Lung (tissue), 16 donors: Measurements from ENCODE around the gene GSTT2B. TPM values are rescaled to one million over a fixed set of nuclear protein-coding genes. Genes with fewer than 3 reads are reported as not detected.
"Not testable (repeated sequence)": the region's sequence is repeated elsewhere in the genome, so short reads cannot be mapped to it uniquely, and the experiment has no call there.

Experiments
- ATAC-seq: fragments of 200-7000 bp; cut with Tn5 transposase; one replicate; pipeline ENCODE4 v1.9.1; 2020; ENCODE audit warnings: moderate number of reproducible peaks; ENCODE audit not compliant: insufficient read depth, low FRiP score
- DNase-seq, 3 donors: peaks; one replicate each; pipeline ENCODE4 v3.0.0-alpha.2; 2013 to 2017
- H3K27ac ChIP-seq, 2 donors: one replicate each; pipeline ENCODE4 v1.5.1; 2013; ENCODE audit warnings: mild to moderate bottlenecking in 2 of 2, moderate library complexity in 2 of 2, control low read depth in 1 of 2, inconsistent platforms in 1 of 2, low read depth in 1 of 2, low read length in 1 of 2
- H3K27me3 ChIP-seq, 3 donors: one replicate each; pipeline ENCODE4 v1.5.1; 2013; ENCODE audit warnings: low read length in 2 of 3; ENCODE audit not compliant: control insufficient read depth in 3 of 3, insufficient read depth in 3 of 3
- H3K36me3 ChIP-seq, 4 donors: one replicate each; pipeline ENCODE4 v1.5.1; 2013; ENCODE audit warnings: low read length in 4 of 4, mild to moderate bottlenecking in 1 of 4, moderate library complexity in 1 of 4; ENCODE audit not compliant: control insufficient read depth in 4 of 4, insufficient read depth in 4 of 4
- H3K4me1 ChIP-seq, 5 donors: one replicate each; pipeline ENCODE4 v1.5.1; 2013; ENCODE audit warnings: low read length in 5 of 5, mild to moderate bottlenecking in 2 of 5, moderate library complexity in 1 of 5; ENCODE audit not compliant: control insufficient read depth in 5 of 5, insufficient read depth in 5 of 5
- H3K4me3 ChIP-seq: one replicate; pipeline ENCODE4 v1.5.1; 2013; ENCODE audit warnings: mild to moderate bottlenecking, control low read depth, moderate library complexity
- H3K9ac ChIP-seq, 2 donors: one replicate each; pipeline ENCODE4 v1.5.1; 2013; ENCODE audit warnings: low read length in 2 of 2, control low read depth in 1 of 2; ENCODE audit not compliant: insufficient read depth in 1 of 2
- H3K9me3 ChIP-seq, 4 donors: one replicate each; pipeline ENCODE4 v1.5.1; 2013; ENCODE audit warnings: low read length in 3 of 4, mild to moderate bottlenecking in 1 of 4, moderate library complexity in 1 of 4; ENCODE audit not compliant: control insufficient read depth in 4 of 4, insufficient read depth in 3 of 4
- WGBS, 2 donors: extraction: QIAGEN DNeasy Blood & Tissue Kit; methylation state at CpG; one replicate each; pipeline ENCODE4 v1.1.7; 2013; 5-methylcytosine and 5-hydroxymethylcytosine counted together
- long read RNA-seq, 5 donors: transcript quantifications; one replicate each; lab custom pipeline, GENCODE V29; 2026
- polyA plus RNA-seq, 2 donors: library from polyadenylated mRNA; stranded (reverse); fragments of 200-250 nt; gene quantifications; one replicate each; pipeline ENCODE4 v1.2.1, GENCODE V29; 2013
- total RNA-seq, 2 donors: library from RNA; depleted of rRNA in 1 of 2; stranded (reverse); fragments of >200 nt in 1 of 2; gene quantifications; one replicate each; pipeline ENCODE4 v1.2.1, GENCODE V29; 2014 to 2021
- TF ChIP-seq, protein P1 (sequence below): IDR thresholded peaks from 2 replicates; pipeline ENCODE4 v1.5.1; 2012; ENCODE audit warnings: mild to moderate bottlenecking; ENCODE audit errors: control extremely low read depth, extremely low read depth
- donor health status: control.
- donor health status: control.
- donor health status: Bipolar disorder and iron deficiency.
- donor health status: healthy.
- donor health status: DM: yes; HTN: yes; CAD: no.

GSTT2B gene, protein sequence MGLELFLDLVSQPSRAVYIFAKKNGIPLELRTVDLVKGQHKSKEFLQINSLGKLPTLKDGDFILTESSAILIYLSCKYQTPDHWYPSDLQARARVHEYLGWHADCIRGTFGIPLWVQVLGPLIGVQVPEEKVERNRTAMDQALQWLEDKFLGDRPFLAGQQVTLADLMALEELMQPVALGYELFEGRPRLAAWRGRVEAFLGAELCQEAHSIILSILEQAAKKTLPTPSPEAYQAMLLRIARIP
- total RNA-seq (10 to 100 TPM in 1 of 2 donors, 1 to 10 TPM in 1; 2.0 to 22.3 TPM), polyA plus RNA-seq (10 to 100 TPM in 1 of 2 donors, 1 to 10 TPM in 1; 8.9 to 22.9 TPM)
- long read RNA-seq, donor 1, partial matches to known transcripts, result 0 of 2 reads
- long read RNA-seq, donor 1, other reads (novel, unspliced or antisense), result 0 of 2 reads
- long read RNA-seq, donor 2, partial matches to known transcripts, result 0 of 4 reads
- long read RNA-seq, donor 2, other reads (novel, unspliced or antisense), result 0 of 4 reads
- long read RNA-seq, donor 3, transcript GSTT2B-201 (5 exons, 1,099 nt), result major isoform, 7 of 8 reads
- long read RNA-seq, donor 3, partial matches to known transcripts, result 0 of 8 reads
- long read RNA-seq, donor 3, other reads (novel, unspliced or antisense), result 0 of 8 reads
- long read RNA-seq, donor 4, partial matches to known transcripts, result 0 of 2 reads
- long read RNA-seq, donor 4, other reads (novel, unspliced or antisense), result 0 of 2 reads
- long read RNA-seq, donor 5, partial matches to known transcripts, result 0 of 1 reads
- long read RNA-seq, donor 5, other reads (novel, unspliced or antisense), result 0 of 1 reads

DNA sequence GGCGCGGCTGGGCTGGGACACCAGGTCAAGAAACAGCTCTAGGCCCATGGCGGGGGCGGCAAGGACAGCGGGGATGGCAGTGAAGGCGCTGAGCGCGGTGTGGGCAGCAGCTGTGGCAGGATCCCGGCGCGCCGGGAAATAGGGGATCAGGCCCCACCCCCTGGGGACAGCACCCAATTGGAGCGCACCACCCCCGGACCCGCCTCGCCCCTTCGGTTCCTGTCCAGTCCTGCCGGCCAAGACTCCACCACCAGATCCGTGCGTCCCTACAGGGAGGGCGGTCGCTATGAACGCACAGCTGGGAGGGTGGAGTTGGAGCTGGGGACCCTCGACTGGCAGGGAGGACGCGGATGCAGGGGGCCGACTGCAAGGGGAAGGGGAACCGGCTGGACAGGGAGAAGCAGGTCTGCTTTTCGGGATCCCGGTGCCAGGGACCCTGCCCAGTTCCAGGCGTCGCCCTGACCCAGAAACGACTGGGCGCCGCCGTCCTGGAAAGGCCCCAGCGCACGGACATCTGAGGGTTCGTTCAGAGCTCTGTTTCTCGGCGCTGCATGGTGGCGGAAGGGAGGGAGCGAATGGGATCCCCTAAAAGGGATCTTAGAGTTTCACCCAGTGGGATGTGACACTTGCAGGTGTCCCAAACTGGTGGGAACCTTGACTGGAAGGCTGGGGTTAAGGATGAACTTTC, at the start of gene GSTT2B:
Gene GSTT2B (minus strand): TSS at position 112 of the 688 bp plus-strand sequence. CDS start 64 bp downstream, at position 48.
- not testable (repeated sequence) for H3K4me1 ChIP-seq, H3K4me3 ChIP-seq, DNase-seq, H3K9ac ChIP-seq, H3K27me3 ChIP-seq, H3K9me3 ChIP-seq, H3K36me3 ChIP-seq, H3K27ac ChIP-seq
- ATAC-seq, result peak; percentile 88
- WGBS, 2 donors, result no CpG with 5 or more reads among the region's 43 CpGs

DNA sequence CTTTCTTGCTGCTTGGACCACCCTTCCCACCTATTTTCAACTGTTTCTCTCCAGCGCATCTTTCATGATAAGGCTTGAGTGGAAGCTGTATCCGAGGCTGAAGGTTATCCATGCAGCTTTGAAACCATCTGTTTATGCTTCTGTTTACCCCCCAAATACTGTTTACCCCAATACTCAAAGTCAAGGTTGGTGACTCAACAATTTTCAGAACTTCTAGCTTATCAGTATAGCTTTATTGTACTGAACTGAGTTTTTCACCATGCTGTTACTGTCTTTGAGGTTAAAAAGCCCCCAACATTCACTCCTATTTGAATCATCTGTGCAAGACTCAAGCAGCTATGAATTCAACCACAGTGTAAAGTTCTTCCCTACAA, 49.0 kb upstream of the GSTT2B start:
- TF ChIP-seq, protein P1, sequence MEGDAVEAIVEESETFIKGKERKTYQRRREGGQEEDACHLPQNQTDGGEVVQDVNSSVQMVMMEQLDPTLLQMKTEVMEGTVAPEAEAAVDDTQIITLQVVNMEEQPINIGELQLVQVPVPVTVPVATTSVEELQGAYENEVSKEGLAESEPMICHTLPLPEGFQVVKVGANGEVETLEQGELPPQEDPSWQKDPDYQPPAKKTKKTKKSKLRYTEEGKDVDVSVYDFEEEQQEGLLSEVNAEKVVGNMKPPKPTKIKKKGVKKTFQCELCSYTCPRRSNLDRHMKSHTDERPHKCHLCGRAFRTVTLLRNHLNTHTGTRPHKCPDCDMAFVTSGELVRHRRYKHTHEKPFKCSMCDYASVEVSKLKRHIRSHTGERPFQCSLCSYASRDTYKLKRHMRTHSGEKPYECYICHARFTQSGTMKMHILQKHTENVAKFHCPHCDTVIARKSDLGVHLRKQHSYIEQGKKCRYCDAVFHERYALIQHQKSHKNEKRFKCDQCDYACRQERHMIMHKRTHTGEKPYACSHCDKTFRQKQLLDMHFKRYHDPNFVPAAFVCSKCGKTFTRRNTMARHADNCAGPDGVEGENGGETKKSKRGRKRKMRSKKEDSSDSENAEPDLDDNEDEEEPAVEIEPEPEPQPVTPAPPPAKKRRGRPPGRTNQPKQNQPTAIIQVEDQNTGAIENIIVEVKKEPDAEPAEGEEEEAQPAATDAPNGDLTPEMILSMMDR, result no peak
- Histone ChIP-seq H3K36me3 (no peaks in the 10 kb centered on the region), H3K4me1 (peaks cover 0 to 7% (median 1%) of the 10 kb centered on the region in 5 donors), H3K27ac (no peak overlapping the region), H3K27me3 (no peaks in the 10 kb centered on the region), H3K4me3 (no peak overlapping the region), H3K9me3 (no peaks in the 10 kb centered on the region), H3K9ac (no peak overlapping the region)
- ATAC-seq, result no peak
- no peak for DNase-seq
- WGBS, 2 donors, result 96 to 98% methylated on average over 2 of the region's 2 CpGs

DNA sequence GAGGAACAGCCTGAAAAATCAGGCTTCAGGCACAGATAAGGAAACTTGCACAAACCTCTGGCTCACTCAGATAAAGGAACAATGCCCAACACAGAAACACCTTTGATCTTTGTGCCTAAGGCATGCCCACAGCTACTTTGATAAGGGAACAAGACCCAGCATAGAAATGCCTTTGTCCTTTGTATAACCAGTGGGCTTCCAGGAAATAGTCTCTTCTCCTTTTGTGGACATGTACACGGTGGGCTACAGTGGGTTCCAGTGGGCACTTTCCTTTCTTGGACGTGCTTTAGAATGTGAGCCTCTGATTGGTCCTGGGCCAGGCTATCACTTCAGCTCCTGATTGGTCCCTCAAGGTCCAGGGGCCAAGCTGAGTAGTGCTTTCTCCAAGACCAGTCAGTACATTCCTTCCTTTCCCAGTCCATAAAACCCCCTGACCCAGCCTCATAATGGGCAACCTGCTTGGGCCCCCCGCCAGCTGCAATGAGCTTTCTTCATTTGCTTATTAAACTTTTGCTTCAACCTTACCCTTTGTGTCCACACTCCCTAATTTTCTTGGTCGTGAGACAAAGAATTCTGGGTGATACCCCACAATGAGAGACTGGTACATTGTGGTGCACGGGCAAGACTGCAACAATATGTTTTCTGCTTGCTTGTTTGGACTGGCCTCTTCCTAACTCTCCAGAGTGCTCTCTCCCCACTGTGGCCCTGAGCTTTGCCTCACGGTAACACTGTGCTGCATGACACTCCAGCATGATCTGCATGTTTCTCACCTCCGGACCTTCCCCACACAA, 48.4 kb upstream of the GSTT2B start:
- H3K9ac ChIP-seq, result no peak overlapping the region
- H3K27ac ChIP-seq, result no peak overlapping the region
- WGBS, 2 donors, result 88 to 93% methylated on average over 7 of the region's 7 CpGs
- no peaks in the 10 kb centered on the region for H3K36me3 ChIP-seq
- no peaks in the 10 kb centered on the region for H3K27me3 ChIP-seq
- peaks cover 0 to 7% (median 1%) of the 10 kb centered on the region in 5 donors for H3K4me1 ChIP-seq
- no peak for ATAC-seq
- TF ChIP-seq, protein P1, result no peak
- H3K4me3 ChIP-seq, result no peak overlapping the region
- DNase-seq, result no peak
- H3K9me3 ChIP-seq, result no peaks in the 10 kb centered on the region
